Measurements from ENCODE around the gene CHD6. TPM values are rescaled to one million over a fixed set of nuclear protein-coding genes. Genes with fewer than 3 reads are reported as not detected.

Gene CHD6
- total and polyA plus RNA-seq, 5 donors from 2014 or later, result 33.4 to 87.4 (median 39.7) TPM

DNA sequence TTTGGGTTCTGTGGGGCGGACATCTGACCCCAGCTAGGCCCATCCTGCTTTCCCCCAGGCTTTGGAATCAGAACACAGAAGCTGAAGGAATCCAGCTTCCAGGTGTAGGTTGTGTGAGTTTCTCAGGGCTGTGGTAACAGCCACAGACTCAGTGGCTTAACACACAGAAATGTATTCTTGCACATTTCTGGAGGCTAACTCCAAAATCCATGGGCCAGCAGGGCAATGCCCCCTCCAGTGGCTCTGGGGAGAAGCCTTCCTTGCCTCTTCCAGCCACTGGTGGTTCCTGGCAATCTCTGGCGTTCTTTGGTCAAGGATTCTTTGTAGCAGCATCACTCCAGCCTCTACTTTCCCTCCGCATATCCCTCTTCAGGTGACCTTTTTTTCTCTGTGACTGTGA is 250.2 kb downstream of the CHD6 start:
- Histone ChIP-seq H3K27ac (ENCODE audit: insufficient read depth, low read length, poor library complexity, severe bottlenecking) (no peak overlapping the region), H3K9me3 (ENCODE audit: control insufficient read depth in 2 of 2, low read length in 2 of 2) (no peaks in the 10 kb centered on the region), H3K4me3 (ENCODE audit: low read depth, low read length) (no peak overlapping the region), H3K4me1 (ENCODE audit: control insufficient read depth, insufficient read depth, low read length, poor library complexity, severe bottlenecking) (no peaks in the 10 kb centered on the region), H3K27me3 (ENCODE audit: control insufficient read depth, insufficient read depth, low read length) (peaks cover 7% of the 10 kb centered on the region), H3K36me3 (ENCODE audit: control insufficient read depth, insufficient read depth, low read length) (no peaks in the 10 kb centered on the region)
- no peak for DNase-seq
- Mint-ChIP-seq H3K4me3 (peak overlapping the region in 1 of 4 donors; percentile 55), H3K36me3 (peaks cover 4% of the 10 kb centered on the region), H3K27ac (no peak overlapping the region), H3K4me1 (peaks cover 0 to 9% (median 4%) of the 10 kb centered on the region in 4 donors), H3K9me3 (peaks cover 0 to 11% (median 2%) of the 10 kb centered on the region in 7 donors), H3K27me3 (peaks cover 38% of the 10 kb centered on the region)
- no peak for ATAC-seq (ENCODE audit: low read depth in 2 of 2)

DNA sequence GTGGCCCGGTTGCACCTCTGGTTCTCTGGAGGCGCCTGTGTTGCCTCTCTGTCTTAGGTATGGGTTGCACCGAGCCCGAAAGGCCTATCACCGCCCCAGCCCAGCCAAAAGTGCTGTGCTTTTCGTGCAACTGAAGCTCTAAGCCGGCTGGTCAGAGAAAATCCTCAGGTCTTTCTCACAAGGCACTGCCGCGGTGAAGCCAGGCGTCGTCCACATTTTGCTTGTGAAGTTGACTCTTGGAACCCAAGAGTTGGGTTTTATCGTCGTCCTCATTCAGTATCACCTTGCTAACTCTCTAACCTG is 250.8 kb downstream of the CHD6 start:
- Histone ChIP-seq H3K36me3 (ENCODE audit: control insufficient read depth, insufficient read depth, low read length) (no peaks in the 10 kb centered on the region), H3K4me1 (ENCODE audit: control insufficient read depth, insufficient read depth, low read length, poor library complexity, severe bottlenecking) (no peaks in the 10 kb centered on the region), H3K9me3 (ENCODE audit: control insufficient read depth in 2 of 2, low read length in 2 of 2) (no peaks in the 10 kb centered on the region), H3K27ac (ENCODE audit: insufficient read depth, low read length, poor library complexity, severe bottlenecking) (no peak overlapping the region), H3K4me3 (ENCODE audit: low read depth, low read length) (no peak overlapping the region), H3K27me3 (ENCODE audit: control insufficient read depth, insufficient read depth, low read length) (peaks cover 7% of the 10 kb centered on the region)
- Mint-ChIP-seq H3K4me3 (peak overlapping the region in 2 of 4 donors; percentile 50 to 68), H3K27me3 (peaks cover 36% of the 10 kb centered on the region), H3K36me3 (no peaks in the 10 kb centered on the region), H3K27ac (peak overlapping the region in 1 of 3 donors; percentile 52), H3K4me1 (peaks cover 0 to 9% (median 4%) of the 10 kb centered on the region in 4 donors), H3K9me3 (peaks cover 0 to 9% (median 0%) of the 10 kb centered on the region in 7 donors)
- ATAC-seq (ENCODE audit: low read depth in 2 of 2), result no peak
- DNase-seq, result no peak

DNA sequence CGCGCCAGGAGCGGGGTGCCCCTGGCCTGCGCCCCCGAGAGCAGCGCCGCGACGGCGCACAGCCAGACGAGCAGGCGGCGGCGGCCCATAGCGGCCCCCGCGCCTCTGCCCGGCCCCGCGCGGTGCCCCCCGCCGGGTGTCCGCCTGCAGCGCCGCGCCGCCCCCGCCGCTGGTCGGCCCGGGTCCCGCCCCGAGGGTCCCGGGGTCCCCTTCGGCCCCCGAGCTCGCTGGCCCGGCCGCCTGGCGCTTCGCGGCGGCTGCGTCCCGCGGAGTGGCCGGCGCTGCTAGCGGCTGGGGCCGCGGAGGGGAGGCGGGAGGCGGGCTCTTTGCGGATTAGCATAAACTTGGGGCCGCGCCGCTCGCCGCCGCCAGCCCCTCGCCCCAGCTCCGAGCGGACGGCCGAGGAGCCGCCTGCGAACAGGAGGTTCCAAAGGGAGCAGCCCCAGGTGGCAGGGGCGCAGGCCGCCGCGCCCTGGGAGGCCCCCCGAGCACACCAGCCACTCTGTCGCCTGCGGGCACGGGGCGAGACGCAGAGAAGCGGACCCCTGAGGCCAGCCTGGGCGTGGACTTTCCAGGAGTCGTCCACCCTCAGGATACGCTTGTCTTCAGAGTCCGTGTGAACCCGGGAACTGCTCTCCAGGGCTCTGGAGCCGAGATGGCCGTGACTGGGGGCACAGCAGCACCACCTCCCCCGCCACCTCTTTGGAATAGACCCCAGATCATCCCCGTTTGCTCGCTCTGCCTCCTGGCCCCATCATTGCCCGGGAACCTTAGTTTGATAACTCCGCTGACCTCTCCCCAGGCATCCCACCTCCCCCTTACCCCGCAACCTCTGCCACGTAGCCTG is 251.4 kb downstream of the CHD6 start, which contains the start of gene EMILIN3:
EMILIN3 (minus strand) TSS at position 273 of the 847 bp plus-strand sequence; CDS start at position 89, 184 bp downstream.
- Mint-ChIP-seq H3K9me3 (peaks cover 0 to 9% (median 0%) of the 10 kb centered on the region in 7 donors), H3K4me1 (peaks cover 0 to 9% (median 4%) of the 10 kb centered on the region in 4 donors), H3K4me3 (peak within 1 kb of the TSS in 2 of 4 donors; percentile 50 to 68), H3K36me3 (no peaks in the 10 kb centered on the region), H3K27ac (peak within 1 kb of the TSS in 1 of 3 donors; percentile 52), H3K27me3 (peaks cover 36% of the 10 kb centered on the region)
- Histone ChIP-seq H3K4me1 (ENCODE audit: control insufficient read depth, insufficient read depth, low read length, poor library complexity, severe bottlenecking) (no peaks in the 10 kb centered on the region), H3K36me3 (ENCODE audit: control insufficient read depth, insufficient read depth, low read length) (no peaks in the 10 kb centered on the region), H3K27ac (ENCODE audit: insufficient read depth, low read length, poor library complexity, severe bottlenecking) (no peak within 1 kb of the TSS), H3K27me3 (ENCODE audit: control insufficient read depth, insufficient read depth, low read length) (peaks cover 7% of the 10 kb centered on the region), H3K9me3 (ENCODE audit: control insufficient read depth in 2 of 2, low read length in 2 of 2) (no peaks in the 10 kb centered on the region), H3K4me3 (ENCODE audit: low read depth, low read length) (no peak within 1 kb of the TSS)
- DNase-seq (no peak), ATAC-seq (ENCODE audit: low read depth in 2 of 2) (no peak)

DNA sequence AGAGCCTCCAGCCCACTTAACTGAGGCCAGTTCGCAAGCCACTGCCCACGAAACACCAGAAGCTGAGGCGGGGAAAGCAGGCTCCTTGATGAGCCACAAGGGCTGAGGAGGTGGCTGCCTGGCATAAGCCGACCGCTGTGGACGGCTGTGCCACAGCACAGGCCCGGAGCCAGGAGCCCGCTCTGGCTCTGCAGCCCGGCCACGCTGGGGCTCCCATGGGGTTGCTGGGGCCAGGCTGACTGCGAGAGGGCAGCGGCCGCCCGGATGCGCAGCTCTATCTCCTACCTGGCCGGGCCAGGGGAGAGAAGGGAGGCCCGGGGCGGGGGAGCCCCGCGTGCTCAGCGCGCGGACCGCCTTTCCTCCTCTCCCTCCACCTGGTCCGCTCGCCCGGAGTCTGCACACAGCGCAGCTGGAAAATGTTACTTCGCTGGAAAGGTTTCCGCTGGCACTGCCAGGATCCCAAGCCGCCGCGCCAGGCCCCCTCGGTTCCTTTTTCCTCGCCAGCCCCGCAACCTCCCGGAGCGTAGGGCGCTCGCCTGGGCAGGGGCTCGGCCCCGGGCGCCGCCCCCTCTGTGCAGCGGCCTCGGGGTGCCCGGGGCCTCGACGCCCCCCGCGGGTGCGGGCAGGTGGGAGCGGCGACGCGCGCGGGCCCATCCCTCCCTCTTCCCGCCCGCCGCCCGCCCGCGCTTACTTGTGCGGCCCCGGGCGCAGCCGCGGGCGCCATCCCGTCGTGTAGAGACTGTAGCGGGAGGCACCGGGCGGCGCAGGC is 252.2 kb downstream of the CHD6 start:
- no peak for ATAC-seq (ENCODE audit: low read depth in 2 of 2)
- no peaks in the 10 kb centered on the region for H3K36me3 ChIP-seq (ENCODE audit: control insufficient read depth, insufficient read depth, low read length)
- Mint-ChIP-seq H3K4me3 (no peak overlapping the region), H3K4me1 (peaks cover 0 to 9% (median 4%) of the 10 kb centered on the region in 4 donors), H3K9me3 (peaks cover 0 to 3% (median 0%) of the 10 kb centered on the region in 7 donors), H3K27ac (no peak overlapping the region), H3K27me3 (peaks cover 33% of the 10 kb centered on the region), H3K36me3 (no peaks in the 10 kb centered on the region)
- no peak overlapping the region for H3K27ac ChIP-seq (ENCODE audit: insufficient read depth, low read length, poor library complexity, severe bottlenecking)
- H3K9me3 ChIP-seq (ENCODE audit: control insufficient read depth in 2 of 2, low read length in 2 of 2), result no peaks in the 10 kb centered on the region
- peaks cover 7% of the 10 kb centered on the region for H3K27me3 ChIP-seq (ENCODE audit: control insufficient read depth, insufficient read depth, low read length)
- no peak for DNase-seq
- H3K4me3 ChIP-seq (ENCODE audit: low read depth, low read length), result no peak overlapping the region
- H3K4me1 ChIP-seq (ENCODE audit: control insufficient read depth, insufficient read depth, low read length, poor library complexity, severe bottlenecking), result no peaks in the 10 kb centered on the region

DNA sequence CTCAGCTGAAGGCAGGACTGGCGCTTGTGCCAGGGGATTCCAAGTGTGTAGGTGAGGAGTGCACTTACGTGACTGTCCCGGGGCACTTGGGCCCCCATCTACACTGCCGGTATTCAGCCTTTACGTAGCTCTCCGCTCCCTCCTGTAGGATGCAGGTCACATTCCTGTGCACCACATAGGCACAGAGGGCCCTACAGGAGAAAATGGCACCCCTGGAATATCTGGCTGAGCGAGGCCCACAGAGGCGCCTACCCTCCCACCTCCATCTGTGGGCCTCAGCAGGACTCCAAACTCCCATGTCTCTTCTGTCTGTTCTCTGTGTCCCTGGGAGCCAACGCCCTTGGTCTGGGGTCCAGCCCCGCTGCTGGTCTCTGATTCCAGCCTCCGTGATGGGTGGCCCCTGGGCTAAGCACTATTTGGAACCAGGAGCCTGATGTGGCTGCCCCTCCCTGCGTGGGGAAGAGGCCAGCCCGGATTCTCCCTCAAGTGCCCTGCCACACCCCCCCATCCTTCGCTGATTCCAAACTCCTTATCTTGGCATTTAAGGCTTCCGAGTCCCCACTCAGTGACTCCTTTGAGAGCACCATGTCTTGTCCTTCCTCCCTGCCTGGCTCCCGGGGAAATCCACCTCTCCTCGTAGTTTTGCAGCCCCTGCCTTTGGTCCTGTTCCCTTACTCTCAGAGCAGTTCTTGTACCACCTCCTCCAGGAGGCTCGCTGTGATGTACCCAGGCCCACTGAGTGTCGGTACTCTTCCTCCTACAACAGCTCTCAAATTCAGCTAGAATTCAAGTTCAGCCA is 253.0 kb downstream of the CHD6 start:
- DNase-seq (no peak), ATAC-seq (ENCODE audit: low read depth in 2 of 2) (no peak)
- Mint-ChIP-seq H3K4me1 (peaks cover 0 to 9% (median 4%) of the 10 kb centered on the region in 4 donors), H3K4me3 (no peak overlapping the region), H3K27ac (no peak overlapping the region), H3K36me3 (no peaks in the 10 kb centered on the region), H3K27me3 (peaks cover 32% of the 10 kb centered on the region), H3K9me3 (peaks cover 0 to 1% (median 0%) of the 10 kb centered on the region in 7 donors)
- H3K4me3 ChIP-seq (ENCODE audit: low read depth, low read length), result no peak overlapping the region
- H3K36me3 ChIP-seq (ENCODE audit: control insufficient read depth, insufficient read depth, low read length), result no peaks in the 10 kb centered on the region
- H3K9me3 ChIP-seq (ENCODE audit: control insufficient read depth in 2 of 2, low read length in 2 of 2), result no peaks in the 10 kb centered on the region
- no peak overlapping the region for H3K27ac ChIP-seq (ENCODE audit: insufficient read depth, low read length, poor library complexity, severe bottlenecking)
- no peaks in the 10 kb centered on the region for H3K4me1 ChIP-seq (ENCODE audit: control insufficient read depth, insufficient read depth, low read length, poor library complexity, severe bottlenecking)
- peaks cover 7% of the 10 kb centered on the region for H3K27me3 ChIP-seq (ENCODE audit: control insufficient read depth, insufficient read depth, low read length)

DNA sequence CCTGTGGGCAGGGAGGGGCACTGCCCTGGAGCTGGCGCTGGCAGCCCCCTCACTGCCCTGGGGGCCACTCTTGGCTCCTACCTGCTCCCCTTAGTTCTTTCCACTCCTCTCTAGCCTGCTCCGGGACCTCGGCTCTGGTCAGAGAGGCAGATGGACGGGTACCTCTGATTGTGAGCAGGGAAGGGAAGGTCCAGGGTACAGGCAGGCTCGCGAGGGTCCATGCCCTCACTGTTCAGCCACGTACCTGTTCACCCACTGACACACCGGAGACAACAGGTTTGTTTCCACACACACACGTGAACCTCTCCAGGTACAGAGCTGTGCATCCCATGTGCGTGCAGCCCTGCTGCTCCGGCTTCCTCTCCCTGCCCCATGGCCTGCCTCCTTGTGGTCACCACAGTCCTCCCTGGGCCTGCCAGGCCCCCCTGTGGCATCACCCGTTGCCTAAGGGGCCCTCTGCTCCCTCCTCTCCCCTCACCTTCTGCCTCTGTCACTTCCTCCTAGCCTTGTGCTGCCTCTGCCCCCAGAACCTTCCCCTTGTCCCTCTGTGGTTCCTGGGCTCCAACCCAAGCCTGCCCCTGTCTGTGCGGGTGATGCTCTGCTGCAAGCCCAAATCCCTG is 253.8 kb downstream of the CHD6 start:
- DNase-seq (no peak), ATAC-seq (ENCODE audit: low read depth in 2 of 2) (no peak)
- H3K4me1 Mint-ChIP-seq, result peaks cover 0 to 9% (median 4%) of the 10 kb centered on the region in 4 donors
- peaks cover 0 to 1% (median 0%) of the 10 kb centered on the region in 7 donors for H3K9me3 Mint-ChIP-seq
- no peak overlapping the region for H3K4me3 Mint-ChIP-seq
- Histone ChIP-seq H3K36me3 (ENCODE audit: control insufficient read depth, insufficient read depth, low read length) (no peaks in the 10 kb centered on the region), H3K9me3 (ENCODE audit: control insufficient read depth in 2 of 2, low read length in 2 of 2) (no peaks in the 10 kb centered on the region), H3K4me1 (ENCODE audit: control insufficient read depth, insufficient read depth, low read length, poor library complexity, severe bottlenecking) (no peaks in the 10 kb centered on the region), H3K4me3 (ENCODE audit: low read depth, low read length) (no peak overlapping the region), H3K27me3 (ENCODE audit: control insufficient read depth, insufficient read depth, low read length) (peaks cover 7% of the 10 kb centered on the region), H3K27ac (ENCODE audit: insufficient read depth, low read length, poor library complexity, severe bottlenecking) (no peak overlapping the region)
- no peaks in the 10 kb centered on the region for H3K36me3 Mint-ChIP-seq
- peaks cover 29% of the 10 kb centered on the region for H3K27me3 Mint-ChIP-seq
- H3K27ac Mint-ChIP-seq, result no peak overlapping the region

DNA sequence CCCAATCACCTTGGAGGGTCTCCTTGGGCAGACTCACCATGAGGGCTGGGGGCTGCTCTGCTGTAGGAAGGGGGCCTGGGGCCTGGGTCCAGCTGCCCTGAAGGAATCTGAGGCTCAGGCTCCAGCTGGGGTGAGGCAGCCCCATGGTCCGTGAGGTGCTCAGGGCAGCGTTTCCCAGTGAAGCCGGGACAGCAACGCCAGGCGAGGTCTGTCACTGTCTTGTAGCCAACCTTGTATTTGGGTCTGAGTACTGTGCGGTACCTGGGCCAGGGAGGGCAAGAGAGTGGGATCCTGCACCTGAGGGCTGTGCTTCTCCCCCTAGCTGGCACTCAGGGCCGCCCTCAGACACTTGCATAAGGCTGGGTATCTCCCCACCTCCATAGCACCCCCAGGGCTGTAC is 254.6 kb downstream of the CHD6 start:
- no peaks in the 10 kb centered on the region for H3K9me3 ChIP-seq (ENCODE audit: control insufficient read depth in 2 of 2, low read length in 2 of 2)
- H3K4me3 ChIP-seq (ENCODE audit: low read depth, low read length), result no peak overlapping the region
- H3K27me3 ChIP-seq (ENCODE audit: control insufficient read depth, insufficient read depth, low read length), result peaks cover 7% of the 10 kb centered on the region
- Mint-ChIP-seq H3K27ac (no peak overlapping the region), H3K9me3 (peaks cover 0 to 1% (median 0%) of the 10 kb centered on the region in 7 donors), H3K4me3 (no peak overlapping the region), H3K4me1 (peaks cover 0 to 9% (median 4%) of the 10 kb centered on the region in 4 donors), H3K36me3 (no peaks in the 10 kb centered on the region), H3K27me3 (peaks cover 22% of the 10 kb centered on the region)
- DNase-seq (no peak), ATAC-seq (ENCODE audit: low read depth in 2 of 2) (no peak)
- H3K36me3 ChIP-seq (ENCODE audit: control insufficient read depth, insufficient read depth, low read length), result no peaks in the 10 kb centered on the region
- H3K4me1 ChIP-seq (ENCODE audit: control insufficient read depth, insufficient read depth, low read length, poor library complexity, severe bottlenecking), result no peaks in the 10 kb centered on the region
- no peak overlapping the region for H3K27ac ChIP-seq (ENCODE audit: insufficient read depth, low read length, poor library complexity, severe bottlenecking)

Measured in CD4-positive, CD25-positive, alpha-beta regulatory T cell (primary cell).